ENCODE data around the gene ITPK1. TPM values are rescaled to one million over a fixed set of nuclear protein-coding genes. Genes with fewer than 3 reads are reported as not detected.

The ITPK1 gene
- polyA plus RNA-seq, 1 of the 3 experiments (the other 2 are of a cell fraction): 23.2 TPM

DNA sequence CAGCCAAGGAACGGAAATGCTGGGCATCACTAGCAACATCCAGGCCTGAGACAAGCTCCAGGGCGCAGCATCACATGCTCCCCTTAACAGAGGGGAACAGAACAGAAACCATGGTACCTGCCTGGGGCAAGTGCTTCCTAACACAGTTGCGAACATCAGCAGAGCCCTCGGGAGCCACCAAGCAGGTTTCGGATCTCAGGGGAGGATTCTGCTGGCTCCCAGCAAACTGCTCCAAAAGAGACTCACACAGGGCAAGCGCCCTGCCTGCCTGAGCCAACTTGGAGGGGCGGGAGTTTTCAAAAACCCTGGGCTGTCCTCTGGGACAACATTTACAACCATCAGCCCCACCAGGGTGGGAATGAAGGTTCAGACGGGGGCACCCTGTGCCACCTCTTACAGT lies 173.1 kb downstream of the ITPK1 start:
- Histone ChIP-seq H3K4me3 (ENCODE audit: low read depth in 2 of 2, low read length in 1 of 2) (no peak overlapping the region), H3K79me2 (ENCODE audit: insufficient read depth) (no peaks in the 10 kb centered on the region), H4K20me1 (ENCODE audit: insufficient read depth) (no peaks in the 10 kb centered on the region), H3K4me2 (no peak overlapping the region), H3K4me1 (ENCODE audit: control insufficient read depth in 1 of 2, insufficient read depth in 2 of 2, low read depth in 1 of 2, low read length in 1 of 2) (peaks cover 0 to 48% of the 10 kb centered on the region in 2 experiments; a peak in 1 of 4 replicates), H3K27me3 (ENCODE audit: insufficient read depth) (no peaks in the 10 kb centered on the region), H3K36me3 (replicated peaks in 1 of 2; ENCODE audit: control insufficient read depth in 1 of 2, insufficient read depth in 2 of 2, low read length in 1 of 2) (peaks cover 0 to 4% of the 10 kb centered on the region in 2 experiments), H3K9me2 (no peaks in the 10 kb centered on the region), H3K9me3 (no peaks in the 10 kb centered on the region), H2AFZ (ENCODE audit: low read depth) (no peak overlapping the region), H3K9ac (no peak overlapping the region), H3F3A (replicated peaks; ENCODE audit: insufficient read depth) (no peaks in the 10 kb centered on the region), H3K27ac (ENCODE audit: low read depth in 2 of 2, low read length in 1 of 2) (no peak overlapping the region; a peak in 1 of 4 replicates)
- TF ChIP-seq EP300 (IDR thresholded peaks at IDR 0.05; ENCODE audit: borderline replicate concordance in 1 of 2, low read depth in 1 of 2, low read length in 1 of 2) (no peak), TEAD4 (IDR thresholded peaks at IDR 0.05; ENCODE audit: borderline replicate concordance, insufficient read depth) (no peak), RXRA (IDR thresholded peaks at IDR 0.05; ENCODE audit: borderline replicate concordance, low read depth) (no peak), RFX5 (IDR thresholded peaks at IDR 0.05; ENCODE audit: low read length) (no peak), TCF12 (IDR thresholded peaks at IDR 0.05) (no peak), MXI1 (IDR thresholded peaks at IDR 0.05; ENCODE audit: low read depth, low read length) (no peak)
- TF ChIP-seq, protein P1, sequence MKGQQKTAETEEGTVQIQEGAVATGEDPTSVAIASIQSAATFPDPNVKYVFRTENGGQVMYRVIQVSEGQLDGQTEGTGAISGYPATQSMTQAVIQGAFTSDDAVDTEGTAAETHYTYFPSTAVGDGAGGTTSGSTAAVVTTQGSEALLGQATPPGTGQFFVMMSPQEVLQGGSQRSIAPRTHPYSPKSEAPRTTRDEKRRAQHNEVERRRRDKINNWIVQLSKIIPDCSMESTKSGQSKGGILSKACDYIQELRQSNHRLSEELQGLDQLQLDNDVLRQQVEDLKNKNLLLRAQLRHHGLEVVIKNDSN (IDR thresholded peaks at IDR 0.05; ENCODE audit: borderline replicate concordance, low read depth): no peak
- TF ChIP-seq, protein P2, sequence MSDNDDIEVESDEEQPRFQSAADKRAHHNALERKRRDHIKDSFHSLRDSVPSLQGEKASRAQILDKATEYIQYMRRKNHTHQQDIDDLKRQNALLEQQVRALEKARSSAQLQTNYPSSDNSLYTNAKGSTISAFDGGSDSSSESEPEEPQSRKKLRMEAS (IDR thresholded peaks at IDR 0.05; ENCODE audit: low read depth): no peak
- ChIA-PET CTCF (interaction anchor here (0.8 to 2.2 kb wide), 6 partner anchors 9 to 235 kb away, joined by 3 to 7 read pairs (median 4); no protein-coding TSS in a partner anchor), POLR2A (interaction anchor here (0.9 to 7.1 kb wide), 2 partner anchors 9 to 19 kb away, joined by 3 to 57 read pairs; partner anchors contain the start of gene CHGA)
- DNase-seq: no peak
- WGBS (ENCODE audit: low lambda C conversion rate): 95% methylated on average over 4 of the region's 8 CpGs

DNA sequence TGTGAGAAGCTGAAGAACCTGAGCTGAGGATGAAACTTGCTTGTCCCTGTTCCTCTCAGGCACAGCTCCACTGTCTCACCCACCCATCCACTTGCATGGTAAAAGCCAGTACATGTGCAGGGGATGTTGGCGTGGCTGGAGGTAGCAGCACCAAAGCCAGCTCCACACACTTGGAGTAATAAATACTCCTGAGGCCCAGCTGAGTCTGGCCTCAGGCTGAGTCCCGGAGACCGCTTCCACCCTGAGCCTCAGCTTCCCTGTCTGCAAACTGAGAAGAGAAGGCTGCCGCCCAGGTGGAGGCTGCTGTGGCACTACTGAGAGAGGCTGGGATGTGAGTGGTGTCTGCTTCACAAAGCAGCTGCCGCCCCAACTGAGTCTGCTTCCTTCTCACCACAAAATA lies 173.6 kb downstream of the ITPK1 start:
- Histone ChIP-seq H3F3A (replicated peaks; ENCODE audit: insufficient read depth) (no peaks in the 10 kb centered on the region), H3K4me3 (ENCODE audit: low read depth in 2 of 2, low read length in 1 of 2) (no peak overlapping the region), H3K27me3 (ENCODE audit: insufficient read depth) (no peaks in the 10 kb centered on the region), H2AFZ (ENCODE audit: low read depth) (no peak overlapping the region), H3K27ac (ENCODE audit: low read depth in 2 of 2, low read length in 1 of 2) (no peak overlapping the region; a peak in 1 of 4 replicates), H3K9me3 (no peaks in the 10 kb centered on the region), H3K4me2 (no peak overlapping the region), H3K79me2 (ENCODE audit: insufficient read depth) (no peaks in the 10 kb centered on the region), H3K4me1 (ENCODE audit: control insufficient read depth in 1 of 2, insufficient read depth in 2 of 2, low read depth in 1 of 2, low read length in 1 of 2) (peaks cover 0 to 44% of the 10 kb centered on the region in 2 experiments; a peak in 1 of 4 replicates), H3K9ac (no peak overlapping the region), H4K20me1 (ENCODE audit: insufficient read depth) (no peaks in the 10 kb centered on the region), H3K36me3 (replicated peaks in 1 of 2; ENCODE audit: control insufficient read depth in 1 of 2, insufficient read depth in 2 of 2, low read length in 1 of 2) (peaks cover 0 to 2% of the 10 kb centered on the region in 2 experiments), H3K9me2 (no peaks in the 10 kb centered on the region)
- ChIA-PET CTCF (interaction anchor here (0.8 to 2.2 kb wide), 6 partner anchors 10 to 235 kb away, joined by 3 to 7 read pairs (median 4); no protein-coding TSS in a partner anchor), POLR2A (interaction anchor here (0.9 to 7.1 kb wide), 2 partner anchors 8 to 19 kb away, joined by 3 to 57 read pairs; partner anchors contain the start of gene CHGA)
- WGBS (ENCODE audit: low lambda C conversion rate): 100% methylated on average over 1 of the region's 5 CpGs
- DNase-seq: no peak
- TF ChIP-seq FOXJ3 (CRISPR knock-in tag; IDR thresholded peaks at IDR 0.05): no peak
- TF ChIP-seq SIN3A (IDR thresholded peaks at IDR 0.05; ENCODE audit: borderline replicate concordance, low read depth, low read length): no peak
- TF ChIP-seq TAF1 (IDR thresholded peaks at IDR 0.05; ENCODE audit: borderline replicate concordance, low read depth, low read length): no peak
- no peak for TF ChIP-seq EP300 (IDR thresholded peaks at IDR 0.05; ENCODE audit: borderline replicate concordance in 1 of 2, low read depth in 1 of 2, low read length in 1 of 2)
- TF ChIP-seq POLR2AphosphoS5 (IDR thresholded peaks at IDR 0.05; ENCODE audit: low read depth, low read length): no peak
- no peak for TF ChIP-seq RFX5 (IDR thresholded peaks at IDR 0.05; ENCODE audit: low read length)
- TF ChIP-seq, protein P1 (IDR thresholded peaks at IDR 0.05; ENCODE audit: borderline replicate concordance, low read depth): no peak
- TF ChIP-seq TEAD4 (IDR thresholded peaks at IDR 0.05; ENCODE audit: borderline replicate concordance, insufficient read depth): no peak
- TF ChIP-seq, protein P2 (IDR thresholded peaks at IDR 0.05; ENCODE audit: low read depth): no peak
- no peak for TF ChIP-seq NRF1 (IDR thresholded peaks at IDR 0.05; ENCODE audit: low read depth, low read length)
- TF ChIP-seq, protein P3, sequence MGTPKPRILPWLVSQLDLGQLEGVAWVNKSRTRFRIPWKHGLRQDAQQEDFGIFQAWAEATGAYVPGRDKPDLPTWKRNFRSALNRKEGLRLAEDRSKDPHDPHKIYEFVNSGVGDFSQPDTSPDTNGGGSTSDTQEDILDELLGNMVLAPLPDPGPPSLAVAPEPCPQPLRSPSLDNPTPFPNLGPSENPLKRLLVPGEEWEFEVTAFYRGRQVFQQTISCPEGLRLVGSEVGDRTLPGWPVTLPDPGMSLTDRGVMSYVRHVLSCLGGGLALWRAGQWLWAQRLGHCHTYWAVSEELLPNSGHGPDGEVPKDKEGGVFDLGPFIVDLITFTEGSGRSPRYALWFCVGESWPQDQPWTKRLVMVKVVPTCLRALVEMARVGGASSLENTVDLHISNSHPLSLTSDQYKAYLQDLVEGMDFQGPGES (IDR thresholded peaks at IDR 0.05; ENCODE audit: low read depth, low read length): no peak
- TF ChIP-seq MXI1 (IDR thresholded peaks at IDR 0.05; ENCODE audit: low read depth, low read length): no peak
- no peak for TF ChIP-seq NFIC (IDR thresholded peaks at IDR 0.05; ENCODE audit: borderline replicate concordance)
- no peak for TF ChIP-seq CHD2 (IDR thresholded peaks at IDR 0.05; ENCODE audit: low read length, partially characterized antibody)
- TF ChIP-seq YY1 (IDR thresholded peaks at IDR 0.05; ENCODE audit: low read depth): no peak
- TF ChIP-seq SMC3 (IDR thresholded peaks at IDR 0.05; ENCODE audit: low read depth, low read length): no peak
- TF ChIP-seq RCOR1 (IDR thresholded peaks at IDR 0.05; ENCODE audit: low read length): no peak
- TF ChIP-seq ELF1 (IDR thresholded peaks at IDR 0.05): no peak
- TF ChIP-seq GATA2 (CRISPR knock-in tag; IDR thresholded peaks at IDR 0.05): no peak

Measured in SK-N-SH (cell line).